ENCODE data around the gene TXN. TPM values are rescaled to one million over a fixed set of nuclear protein-coding genes. Genes with fewer than 3 reads are reported as not detected.

The TXN gene
- total RNA-seq, 1 donor from 2014 or later = 51.4 TPM

DNA sequence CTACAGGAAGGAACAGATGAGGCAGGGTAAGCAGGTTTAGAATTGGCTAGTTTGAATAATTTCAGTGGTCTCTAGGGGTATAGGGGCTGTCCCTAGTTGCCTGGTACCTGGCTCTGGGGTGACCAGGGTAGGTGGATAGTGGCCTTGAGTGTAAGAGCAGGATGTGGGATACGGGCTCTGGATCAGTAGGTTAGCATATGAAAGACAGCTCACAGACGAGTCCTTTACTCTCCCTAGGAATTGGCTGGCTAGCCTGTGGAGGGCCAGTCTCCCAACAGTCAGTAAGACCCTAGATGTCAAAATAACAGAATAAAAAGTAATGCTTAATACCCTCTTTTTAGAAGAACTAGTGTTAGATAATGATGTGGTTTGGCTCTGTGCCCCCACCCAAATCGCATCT, 31.7 kb downstream of the TXN start:
- DNase-seq = no peak
- intact Hi-C loops (cut with micrococcal nuclease) = no loop called here
- H3K36me3 ChIP-seq = no peaks in the 10 kb centered on the region
- no peak overlapping the region for H3K27ac ChIP-seq (replicated peaks)
- no peak overlapping the region for H3K4me3 ChIP-seq
- TF ChIP-seq, protein P1, sequence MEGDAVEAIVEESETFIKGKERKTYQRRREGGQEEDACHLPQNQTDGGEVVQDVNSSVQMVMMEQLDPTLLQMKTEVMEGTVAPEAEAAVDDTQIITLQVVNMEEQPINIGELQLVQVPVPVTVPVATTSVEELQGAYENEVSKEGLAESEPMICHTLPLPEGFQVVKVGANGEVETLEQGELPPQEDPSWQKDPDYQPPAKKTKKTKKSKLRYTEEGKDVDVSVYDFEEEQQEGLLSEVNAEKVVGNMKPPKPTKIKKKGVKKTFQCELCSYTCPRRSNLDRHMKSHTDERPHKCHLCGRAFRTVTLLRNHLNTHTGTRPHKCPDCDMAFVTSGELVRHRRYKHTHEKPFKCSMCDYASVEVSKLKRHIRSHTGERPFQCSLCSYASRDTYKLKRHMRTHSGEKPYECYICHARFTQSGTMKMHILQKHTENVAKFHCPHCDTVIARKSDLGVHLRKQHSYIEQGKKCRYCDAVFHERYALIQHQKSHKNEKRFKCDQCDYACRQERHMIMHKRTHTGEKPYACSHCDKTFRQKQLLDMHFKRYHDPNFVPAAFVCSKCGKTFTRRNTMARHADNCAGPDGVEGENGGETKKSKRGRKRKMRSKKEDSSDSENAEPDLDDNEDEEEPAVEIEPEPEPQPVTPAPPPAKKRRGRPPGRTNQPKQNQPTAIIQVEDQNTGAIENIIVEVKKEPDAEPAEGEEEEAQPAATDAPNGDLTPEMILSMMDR (IDR thresholded peaks at IDR 0.05; ENCODE audit: borderline replicate concordance) = no peak
- no peaks in the 10 kb centered on the region for H3K27me3 ChIP-seq (ENCODE audit: low read depth)
- no peaks in the 10 kb centered on the region for H3K9me3 ChIP-seq (replicated peaks)
- H3K4me1 ChIP-seq = no peaks in the 10 kb centered on the region

DNA sequence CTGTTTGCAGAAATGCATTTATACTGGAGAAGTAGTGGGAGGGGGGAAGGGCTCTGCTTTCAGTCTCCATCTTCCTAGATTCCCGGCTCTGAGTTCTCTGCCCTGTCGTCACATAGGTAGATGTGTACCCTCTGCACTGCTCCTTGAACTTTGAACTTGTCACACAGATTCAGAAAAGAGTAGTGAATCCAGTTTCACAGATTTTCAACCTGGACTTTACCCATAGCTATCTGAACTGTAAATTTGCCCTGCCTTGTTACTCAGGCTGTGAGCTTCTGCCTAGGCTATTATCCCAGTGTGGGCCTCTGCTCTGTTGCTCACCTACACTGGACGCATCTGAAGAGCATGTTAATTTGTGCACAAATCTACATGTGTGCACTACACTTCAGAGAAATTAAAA, 35.5 kb downstream of the TXN start:
- no peak overlapping the region for H3K27ac ChIP-seq (replicated peaks)
- TF ChIP-seq, protein P1 (IDR thresholded peaks at IDR 0.05; ENCODE audit: borderline replicate concordance) = no peak
- H3K4me3 ChIP-seq = no peak overlapping the region
- H3K9me3 ChIP-seq (replicated peaks) = no peaks in the 10 kb centered on the region
- no peak for DNase-seq
- H3K36me3 ChIP-seq = no peaks in the 10 kb centered on the region
- intact Hi-C loops (cut with micrococcal nuclease) = no loop called here
- no peaks in the 10 kb centered on the region for H3K27me3 ChIP-seq (ENCODE audit: low read depth)
- no peaks in the 10 kb centered on the region for H3K4me1 ChIP-seq

DNA sequence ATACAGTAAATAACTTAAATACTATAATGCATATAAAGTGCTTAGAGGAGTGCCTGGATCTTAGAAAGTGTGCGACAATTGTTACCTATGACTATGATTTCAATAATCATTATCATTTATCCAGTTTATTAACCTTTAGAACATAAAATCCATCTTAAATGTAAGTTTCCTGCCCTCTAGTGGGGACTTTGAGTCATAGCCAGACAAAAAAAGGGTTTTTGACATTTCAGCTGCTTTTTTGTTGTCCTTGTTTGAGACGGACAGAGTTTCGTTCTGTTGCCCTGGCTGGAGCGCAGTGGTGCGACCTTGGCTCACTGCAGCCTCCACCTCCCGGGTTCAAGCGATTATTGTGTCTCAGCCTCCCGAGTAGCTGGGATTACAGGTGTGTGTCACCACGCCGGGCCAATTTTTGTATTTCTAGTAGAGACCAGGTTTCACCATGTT, 38.6 kb downstream of the TXN start:
- TF ChIP-seq, protein P1 (IDR thresholded peaks at IDR 0.05; ENCODE audit: borderline replicate concordance) = peak; percentile 85
- intact Hi-C loops (cut with micrococcal nuclease) = loop anchor here (5.0 kb wide), 1 partner anchor 35 kb away; no protein-coding TSS in a partner anchor
- H3K36me3 ChIP-seq = no peaks in the 10 kb centered on the region
- no peaks in the 10 kb centered on the region for H3K9me3 ChIP-seq (replicated peaks)
- H3K27ac ChIP-seq (replicated peaks) = no peak overlapping the region
- H3K27me3 ChIP-seq (ENCODE audit: low read depth) = no peaks in the 10 kb centered on the region
- no peak overlapping the region for H3K4me3 ChIP-seq
- DNase-seq = no peak
- H3K4me1 ChIP-seq = no peaks in the 10 kb centered on the region

DNA sequence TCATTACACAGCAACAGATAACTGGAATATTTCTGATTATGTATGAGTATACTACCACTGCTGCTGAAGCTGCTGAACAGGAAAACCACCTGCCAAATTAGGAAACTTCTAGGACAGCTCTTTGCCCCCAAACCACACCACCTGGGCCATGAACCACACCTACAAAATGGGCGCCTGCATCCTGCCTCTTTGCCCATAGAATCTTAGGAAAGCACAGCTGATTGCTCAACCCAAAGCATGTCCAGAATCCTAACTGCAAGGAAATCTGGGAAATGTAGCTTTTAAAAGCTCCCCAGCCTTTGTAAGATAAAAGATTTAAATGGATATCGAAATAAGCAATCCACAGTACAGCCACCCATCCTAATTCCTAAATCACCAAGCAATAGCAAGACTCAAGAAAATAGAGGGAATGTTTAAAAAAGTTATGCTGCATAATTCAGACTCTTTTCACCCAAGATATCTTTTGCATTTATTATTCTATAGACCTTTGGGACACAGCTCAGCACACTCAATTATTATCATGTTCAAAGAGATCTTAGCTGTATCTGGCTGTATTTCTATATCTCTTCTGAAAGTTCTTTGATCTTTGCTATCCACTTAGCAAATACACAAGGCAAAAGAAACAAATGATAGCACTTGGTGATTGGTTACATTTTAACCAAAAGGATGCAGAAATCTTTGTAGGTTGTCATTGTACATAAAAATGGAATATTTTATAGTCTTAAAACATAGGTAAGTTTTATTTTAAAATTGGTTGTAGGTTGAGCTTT, 41.5 kb downstream of the TXN start:
- no peak overlapping the region for H3K27ac ChIP-seq (replicated peaks)
- TF ChIP-seq, protein P1 (IDR thresholded peaks at IDR 0.05; ENCODE audit: borderline replicate concordance) = no peak
- no peaks in the 10 kb centered on the region for H3K4me1 ChIP-seq
- no peak for DNase-seq
- H3K4me3 ChIP-seq = no peak overlapping the region
- H3K36me3 ChIP-seq = no peaks in the 10 kb centered on the region
- H3K9me3 ChIP-seq (replicated peaks) = peaks cover 9% of the 10 kb centered on the region
- H3K27me3 ChIP-seq (ENCODE audit: low read depth) = no peaks in the 10 kb centered on the region
- intact Hi-C loops (cut with micrococcal nuclease) = loop anchor here (5.0 kb wide), 1 partner anchor 32 kb away; no protein-coding TSS in a partner anchor

DNA sequence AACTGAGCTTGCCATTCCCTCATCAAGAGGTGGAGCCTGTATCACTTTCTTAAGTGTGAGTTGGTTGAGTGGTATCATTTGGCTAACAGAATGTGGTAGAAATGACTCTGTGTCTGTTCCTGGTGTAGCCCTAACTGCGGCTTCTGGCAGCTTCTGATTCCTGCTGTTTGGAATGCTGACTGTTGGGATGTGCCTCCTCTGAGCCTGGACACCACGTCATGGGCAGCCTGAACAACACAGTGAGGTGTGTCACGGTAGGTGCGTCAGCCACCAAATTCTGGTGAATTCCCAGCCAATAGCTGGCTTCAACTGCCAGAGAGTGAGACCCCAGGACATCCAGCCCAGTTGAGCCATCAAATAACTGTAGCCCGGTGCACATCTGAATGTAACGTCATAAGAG, 42.2 kb downstream of the TXN start:
- H3K4me3 ChIP-seq = no peak overlapping the region
- H3K27ac ChIP-seq (replicated peaks) = no peak overlapping the region
- intact Hi-C loops (cut with micrococcal nuclease) = no loop called here
- H3K27me3 ChIP-seq (ENCODE audit: low read depth) = no peaks in the 10 kb centered on the region
- TF ChIP-seq, protein P1 (IDR thresholded peaks at IDR 0.05; ENCODE audit: borderline replicate concordance) = no peak
- H3K4me1 ChIP-seq = no peaks in the 10 kb centered on the region
- peaks cover 9% of the 10 kb centered on the region for H3K9me3 ChIP-seq (replicated peaks)
- DNase-seq = no peak
- H3K36me3 ChIP-seq = no peaks in the 10 kb centered on the region
